ENCODE results near the gene TAS1R3.

TAS1R3 gene

GRCh38 chr1:1335792-1336248 lies 4.7 kb downstream of the TAS1R3 start:
- no peak for DNase-seq (ENCODE audit: extremely low read depth in 1 of 2, low read depth in 1 of 2)

GRCh38 chr1:1336446-1336845 lies 5.4 kb downstream of the TAS1R3 start:
- DNase-seq (ENCODE audit: extremely low read depth in 1 of 2, low read depth in 1 of 2), result no peak

- DNase-seq (ENCODE audit: extremely low read depth in 1 of 2, low read depth in 1 of 2), result no peak
Observed at GRCh38 chr1:1336931-1337792, 6.1 kb downstream of the TAS1R3 start.

GRCh38 chr1:1337793-1338147 lies 6.7 kb downstream of the TAS1R3 start:
- DNase-seq (ENCODE audit: extremely low read depth in 1 of 2, low read depth in 1 of 2), result no peak

- DNase-seq (ENCODE audit: extremely low read depth in 1 of 2, low read depth in 1 of 2), result no peak
Observed at GRCh38 chr1:1338278-1338677, 7.2 kb downstream of the TAS1R3 start.

GRCh38 chr1:1340185-1340584 lies 9.1 kb downstream of the TAS1R3 start:
- no peak for DNase-seq (ENCODE audit: extremely low read depth in 1 of 2, low read depth in 1 of 2)

- DNase-seq (ENCODE audit: extremely low read depth in 1 of 2, low read depth in 1 of 2), result no peak
Observed at GRCh38 chr1:1340791-1341548, 9.9 kb downstream of the TAS1R3 start.

- no peak for DNase-seq (ENCODE audit: extremely low read depth in 1 of 2, low read depth in 1 of 2)
Observed at GRCh38 chr1:1341549-1342021, 10.5 kb downstream of the TAS1R3 start.

- no peak for DNase-seq (ENCODE audit: extremely low read depth in 1 of 2, low read depth in 1 of 2)
Observed at GRCh38 chr1:1342061-1342562, 11.0 kb downstream of the TAS1R3 start.

- DNase-seq (ENCODE audit: extremely low read depth in 1 of 2, low read depth in 1 of 2), result no peak
Observed at GRCh38 chr1:1342584-1343115, 11.6 kb downstream of the TAS1R3 start.

GRCh38 chr1:1343811-1344421 lies 12.8 kb downstream of the TAS1R3 start:
- DNase-seq (ENCODE audit: extremely low read depth in 1 of 2, low read depth in 1 of 2), result no peak

- no peak for DNase-seq (ENCODE audit: extremely low read depth in 1 of 2, low read depth in 1 of 2)
Observed at GRCh38 chr1:1344655-1345361, 13.7 kb downstream of the TAS1R3 start.

GRCh38 chr1:1345384-1345783 lies 14.3 kb downstream of the TAS1R3 start:
- no peak for DNase-seq (ENCODE audit: extremely low read depth in 1 of 2, low read depth in 1 of 2)

- DNase-seq (ENCODE audit: extremely low read depth in 1 of 2, low read depth in 1 of 2), result no peak
Observed at GRCh38 chr1:1345860-1346500, 14.9 kb downstream of the TAS1R3 start.

GRCh38 chr1:1346501-1346890 lies 15.4 kb downstream of the TAS1R3 start:
- no peak for DNase-seq (ENCODE audit: extremely low read depth in 1 of 2, low read depth in 1 of 2)

GRCh38 chr1:1347026-1347595 lies 16.0 kb downstream of the TAS1R3 start:
- DNase-seq (ENCODE audit: extremely low read depth in 1 of 2, low read depth in 1 of 2), result no peak

GRCh38 chr1:1347663-1348419 lies 16.8 kb downstream of the TAS1R3 start:
- DNase-seq (ENCODE audit: extremely low read depth in 1 of 2, low read depth in 1 of 2), result no peak

- no peak for DNase-seq (ENCODE audit: extremely low read depth in 1 of 2, low read depth in 1 of 2)
Observed at GRCh38 chr1:1348420-1349255, 17.6 kb downstream of the TAS1R3 start.

Measured in activated CD8-positive, alpha-beta memory T cell treated with anti-CD3 and anti-CD28 coated beads for 1 hour (primary cell).